ENCODE results near the gene NSL1. TPM values are rescaled to one million over a fixed set of nuclear protein-coding genes. Genes with fewer than 3 reads are reported as not detected.
A peak's percentile ranks its signal among the peaks of the same experiment; 100 is the strongest.

Gene NSL1
- total and polyA plus RNA-seq, 9 of the 15 experiments (the other 6 are each of a cell fraction or from before 2014, with no cell fraction given) = 53.5 to 108 (median 59.1) TPM

- no TSS peak for BruUV-seq (replicated peaks)
- Histone ChIP-seq H3K36me3 (ENCODE audit: control insufficient read depth, insufficient read depth, low read length) (peaks cover 9% of the 10 kb centered on the region), H3K4me2 (ENCODE audit: insufficient read depth, low read length) (no peak overlapping the region), H3K79me2 (ENCODE audit: control insufficient read depth, insufficient read depth, low read length) (peaks cover 33% of the 10 kb centered on the region; the same call in 2 of the 3 replicates), H4K20me1 (replicated peaks; ENCODE audit: control insufficient read depth, insufficient read depth, low read length) (no peaks in the 10 kb centered on the region), H3K4me1 (replicated peaks in 1 of 2; ENCODE audit: control insufficient read depth in 2 of 2, insufficient read depth in 2 of 2, low read length in 2 of 2) (no peaks in the 10 kb centered on the region), H2AFZ (ENCODE audit: low read depth, low read length) (no peak overlapping the region), H3K4me3 (no peak overlapping the region), H3K9ac (ENCODE audit: insufficient read depth in 1 of 2, low read depth in 2 of 2, low read length in 2 of 2) (no peak overlapping the region), H3K9me1 (ENCODE audit: control insufficient read depth, insufficient read depth, low read length) (no peaks in the 10 kb centered on the region), H3K27me3 (ENCODE audit: control insufficient read depth in 2 of 2, insufficient read depth in 2 of 2, low read length in 2 of 2) (no peaks in the 10 kb centered on the region), H3K9me3 (replicated peaks; ENCODE audit: control insufficient read depth, insufficient read depth, low read depth, low read length) (peaks cover 3% of the 10 kb centered on the region; the same call in 1 of the 2 replicates), H3K27ac (ENCODE audit: extremely low read depth, low read depth, low read length) (no peak overlapping the region)
- POLR2A ChIA-PET = interaction anchor here (1.2 to 1.5 kb wide), 2 partner anchors 14 to 46 kb away, joined by 3 to 6 read pairs; no protein-coding TSS in a partner anchor
- FAIRE-seq = no peak
- 80% methylated on average over 4 of the region's 4 CpGs for WGBS (ENCODE audit: insufficient coverage, low coverage, missing lambda C conversion rate)
- in situ Hi-C loops (cut with MboI) (no loop called here), intact Hi-C loops (cut with micrococcal nuclease) (no loop called here)
- CTCF ChIA-PET (ENCODE audit: low intra/inter-chr PET ratio) = no interaction called here
- no peak for ATAC-seq
- TF ChIP-seq FOXA3 (CRISPR knock-in tag; conservative IDR thresholded peaks at IDR 0.05 in 1 of 2, IDR thresholded peaks at IDR 0.05 in 1 of 2) (0 out of 4 replicates have a peak, but pooled peaks of 1 of the 2 experiments have one; percentile 29), ZBTB33 (CRISPR knock-in tag; IDR thresholded peaks at IDR 0.05) (no peak)
- no peak for DNase-seq (ENCODE audit: extremely low read depth in 1 of 4, low spot score in 3 of 4)
Observed at GRCh38 chr1:212743901-212744475, 47.6 kb downstream of the NSL1 start.

Data from K562 (cell line).